Right cardiac atrium (tissue), 5 donors: ENCODE data around the gene SNRPF. TPM values are rescaled to one million over a fixed set of nuclear protein-coding genes. Genes with fewer than 3 reads are reported as not detected.
"Not testable (repeated sequence)": the region's sequence is repeated elsewhere in the genome, so short reads cannot be mapped to it uniquely, and the experiment has no call there.

Experiments used
- ATAC-seq, 2 donors: fragments of 200-7000 bp; cut with Tn5 transposase; one replicate each; pipeline versions ENCODE4 v1.8.0 to v1.9.1; 2020; ENCODE audit warnings: moderate library complexity in 2 of 2, mild to moderate bottlenecking in 1 of 2
- DNase-seq, 3 donors: peaks; one replicate each; pipeline ENCODE4 v3.0.0-alpha.2; 2020
- H3K27ac ChIP-seq: one replicate; pipeline ENCODE4 v1.5.1; 2013; ENCODE audit warnings: mild to moderate bottlenecking, low read length, control low read depth, moderate library complexity
- H3K27me3 ChIP-seq: one replicate; pipeline ENCODE4 v1.6.1; 2013; ENCODE audit not compliant: control insufficient read depth, insufficient read depth
- H3K4me1 ChIP-seq: one replicate; pipeline ENCODE4 v1.6.1; 2013; ENCODE audit warnings: low read length; ENCODE audit not compliant: control insufficient read depth, insufficient read depth
- H3K4me3 ChIP-seq: one replicate; pipeline ENCODE4 v1.5.1; 2013; ENCODE audit warnings: low read length, control low read depth
- H3K9me3 ChIP-seq: one replicate; pipeline ENCODE4 v1.6.1; 2013; ENCODE audit warnings: low read length; ENCODE audit not compliant: control insufficient read depth
- WGBS: extraction: QIAGEN DNeasy Blood & Tissue Kit; methylation state at CpG from one replicate; pipeline ENCODE4 v1.1.7; 2013; 5-methylcytosine and 5-hydroxymethylcytosine counted together
- intact Hi-C, 4 donors: fragments of 100-400 bp; cut with DNase I; formaldehyde crosslinking; loops; one replicate each; pipeline versions ENCODE4 v1.11.0 to v1.14.0; 2022 to 2023
- polyA plus RNA-seq: library from polyadenylated mRNA; stranded (reverse); fragments of 200-250 nt; gene quantifications from one replicate; pipeline ENCODE4 v1.2.3, GENCODE V29; 2013
- total RNA-seq, 4 donors: library from RNA; stranded (reverse); fragmentation: NEBNext Ultra II Directional; extraction: Animal tissue kit (Norgen Biotek cat#: 25700); gene quantifications; one replicate each; pipeline ENCODE4 v1.2.1, GENCODE V29; 2021
- donor health status: healthy with polysubstance abuse.
- donor health status: DM: no; HTN: yes; CAD: no.
- donor health status: DM: no; HTN: no; CAD: no.
- donor health status: DM: no; HTN: yes; CAD: no; lungs with severe emphysema.
- donor health status: DM: yes; HTN: yes; CAD: no.

The SNRPF gene
- total and polyA plus RNA-seq, 5 donors = 10.2 to 36.4 (median 15.0) TPM

DNA sequence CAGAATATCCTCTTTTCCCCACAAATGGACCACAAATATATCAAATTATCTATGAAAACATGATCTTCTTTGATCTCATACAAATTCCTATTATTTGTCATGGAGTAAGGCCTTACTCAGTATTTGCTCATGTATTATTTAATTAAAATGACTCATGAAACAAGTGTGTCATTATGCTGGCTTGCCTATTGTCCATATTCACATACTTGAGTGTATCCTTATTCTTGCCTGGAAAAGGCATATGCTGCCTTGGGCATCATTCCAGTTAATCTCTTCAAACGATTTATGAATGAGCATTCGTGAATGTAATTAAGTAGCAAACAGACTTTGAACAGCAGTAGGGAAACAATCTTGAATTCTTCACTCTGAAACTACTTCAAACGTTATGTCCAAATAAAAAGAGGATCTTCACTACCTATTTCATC is 22.6 kb upstream of the SNRPF start:
- ATAC-seq (no peak), DNase-seq (no peak)
- no peaks in the 10 kb centered on the region for H3K9me3 ChIP-seq
- intact Hi-C loops = no loop called here
- 27% methylated on average over 3 of the region's 3 CpGs for WGBS
- H3K4me1 ChIP-seq = no peaks in the 10 kb centered on the region
- no peak overlapping the region for H3K27ac ChIP-seq
- no peaks in the 10 kb centered on the region for H3K27me3 ChIP-seq
- H3K4me3 ChIP-seq = no peak overlapping the region

GRCh38 chr12:95836630-95837239 is 22.0 kb upstream of the SNRPF start:
- intact Hi-C loops = no loop called here
- 0% methylated on average over 1 of the region's 1 CpG for WGBS
- H3K4me3 ChIP-seq = no peak overlapping the region
- H3K9me3 ChIP-seq = no peaks in the 10 kb centered on the region
- H3K27me3 ChIP-seq = no peaks in the 10 kb centered on the region
- ATAC-seq (no peak), DNase-seq (no peak)
- no peak overlapping the region for H3K27ac ChIP-seq
- H3K4me1 ChIP-seq = no peaks in the 10 kb centered on the region

GRCh38 chr12:95837240-95838038 is 21.3 kb upstream of the SNRPF start:
- Histone ChIP-seq H3K4me1 (no peaks in the 10 kb centered on the region), H3K9me3 (no peaks in the 10 kb centered on the region), H3K4me3 (no peak overlapping the region), H3K27me3 (no peaks in the 10 kb centered on the region), H3K27ac (no peak overlapping the region)
- DNase-seq (no peak), ATAC-seq (peak in 1 of 2 donors; percentile 14)
- 62% methylated on average over 10 of the region's 10 CpGs for WGBS
- intact Hi-C loops = no loop called here

GRCh38 chr12:95838125-95838524 is 20.6 kb upstream of the SNRPF start:
- Histone ChIP-seq H3K27ac (no peak overlapping the region), H3K9me3 (no peaks in the 10 kb centered on the region), H3K27me3 (no peaks in the 10 kb centered on the region), H3K4me3 (no peak overlapping the region), H3K4me1 (no peaks in the 10 kb centered on the region)
- intact Hi-C loops = no loop called here
- WGBS = 39% methylated on average over 11 of the region's 11 CpGs
- DNase-seq (no peak), ATAC-seq (no peak)

DNA sequence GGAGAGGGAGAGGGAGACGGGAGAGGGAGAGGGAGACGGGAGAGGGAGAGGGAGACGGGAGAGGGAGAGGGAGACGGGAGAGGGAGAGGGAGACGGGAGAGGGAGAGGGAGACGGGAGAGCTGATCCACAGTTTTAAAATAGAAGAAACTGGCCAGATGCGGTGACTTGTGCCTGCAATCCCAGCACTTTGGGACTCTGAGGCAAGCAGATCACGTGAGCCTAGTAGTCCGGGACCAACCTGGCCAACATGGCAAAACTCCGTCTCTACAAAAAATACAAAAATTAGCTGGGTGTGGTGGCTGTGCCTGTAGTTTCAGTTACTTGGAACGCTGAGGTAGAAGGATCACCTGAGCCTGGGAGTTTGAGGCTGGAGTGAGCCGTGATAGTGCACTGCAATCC is 16.3 kb upstream of the SNRPF start:
- intact Hi-C loops, H3K27me3 ChIP-seq, DNase-seq, H3K4me3 ChIP-seq, H3K9me3 ChIP-seq, H3K4me1 ChIP-seq, H3K27ac ChIP-seq: not testable (repeated sequence)
- WGBS = 92% methylated on average over 6 of the region's 12 CpGs
- ATAC-seq = peak in 1 of 2 donors; percentile 47

GRCh38 chr12:95848575-95849388 is 10.0 kb upstream of the SNRPF start:
- intact Hi-C loops = no loop called here
- DNase-seq = no peak
- no peaks in the 10 kb centered on the region for H3K27me3 ChIP-seq
- H3K4me1 ChIP-seq = no peaks in the 10 kb centered on the region
- 58% methylated on average over 8 of the region's 8 CpGs for WGBS
- no peak for ATAC-seq
- no peak overlapping the region for H3K27ac ChIP-seq
- no peaks in the 10 kb centered on the region for H3K9me3 ChIP-seq
- H3K4me3 ChIP-seq = no peak overlapping the region

GRCh38 chr12:95851606-95852005 is 7.1 kb upstream of the SNRPF start:
- Histone ChIP-seq H3K4me3 (no peak overlapping the region), H3K27me3 (no peaks in the 10 kb centered on the region), H3K27ac (no peak overlapping the region), H3K4me1 (no peaks in the 10 kb centered on the region), H3K9me3 (no peaks in the 10 kb centered on the region)
- WGBS = 81% methylated on average over 3 of the region's 3 CpGs
- no peak for ATAC-seq
- intact Hi-C loops = no loop called here
- no peak for DNase-seq

DNA sequence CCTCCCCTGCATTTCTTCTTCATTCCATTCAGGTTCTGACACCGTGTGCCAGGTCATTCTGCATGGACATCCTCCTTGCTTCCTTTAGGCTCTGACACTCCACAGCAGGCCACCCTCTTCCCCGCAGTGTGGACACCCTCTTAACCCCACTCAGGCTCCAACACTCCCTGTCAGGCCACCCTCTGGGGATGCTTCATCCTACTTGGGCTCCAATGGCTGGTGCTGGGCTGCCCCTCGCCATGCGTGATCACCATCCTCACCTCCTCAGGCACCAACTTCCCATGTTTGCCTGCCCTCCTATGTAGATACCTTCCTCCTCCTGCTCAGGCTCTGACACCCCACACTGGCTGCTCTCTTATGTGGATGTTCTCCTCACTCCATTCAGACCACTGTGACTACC is 6.6 kb upstream of the SNRPF start:
- no peak overlapping the region for H3K27ac ChIP-seq
- ATAC-seq (peak in 1 of 2 donors; percentile 24), DNase-seq (no peak)
- no peaks in the 10 kb centered on the region for H3K4me1 ChIP-seq
- H3K27me3 ChIP-seq = no peaks in the 10 kb centered on the region
- WGBS = 80% methylated on average over 4 of the region's 4 CpGs
- intact Hi-C loops = no loop called here
- H3K9me3 ChIP-seq = no peaks in the 10 kb centered on the region
- no peak overlapping the region for H3K4me3 ChIP-seq

- peaks cover 3% of the 10 kb centered on the region for H3K4me1 ChIP-seq
- H3K9me3 ChIP-seq = no peaks in the 10 kb centered on the region
- no peak overlapping the region for H3K4me3 ChIP-seq
- intact Hi-C loops = no loop called here
- 96% methylated on average over 7 of the region's 7 CpGs for WGBS
- DNase-seq (no peak), ATAC-seq (no peak)
- no peak overlapping the region for H3K27ac ChIP-seq
- no peaks in the 10 kb centered on the region for H3K27me3 ChIP-seq
These were observed 1.6 kb upstream of the SNRPF start for GRCh38 chr12:95857156-95857555.

- ATAC-seq = no peak
- H3K4me1 ChIP-seq = peaks cover 3% of the 10 kb centered on the region
- WGBS = 53% methylated on average over 18 of the region's 18 CpGs
- no peaks in the 10 kb centered on the region for H3K9me3 ChIP-seq
- H3K27me3 ChIP-seq = no peaks in the 10 kb centered on the region
- DNase-seq = peak in 1 of 3 donors; percentile 46
- H3K4me3 ChIP-seq = no peak overlapping the region
- H3K27ac ChIP-seq = no peak overlapping the region
- intact Hi-C loops = no loop called here
These were observed 953 bp upstream of the SNRPF start for GRCh38 chr12:95857799-95858198.

GRCh38 chr12:95859344-95859816 is 628 bp downstream of the SNRPF start:
- DNase-seq (no peak), ATAC-seq (no peak)
- peaks cover 3% of the 10 kb centered on the region for H3K4me1 ChIP-seq
- intact Hi-C loops = no loop called here
- H3K27me3 ChIP-seq = no peaks in the 10 kb centered on the region
- H3K4me3 ChIP-seq = peak overlapping the region; percentile 81
- no peaks in the 10 kb centered on the region for H3K9me3 ChIP-seq
- peak overlapping the region; percentile 69 for H3K27ac ChIP-seq
- WGBS = 1% methylated on average over 13 of the region's 13 CpGs
